ENCODE measurements around the gene RBM20.

RBM20 gene

GRCh38 chr10:110642204-110643034 is 1.7 kb upstream of the RBM20 start:
- no peak for TF ChIP-seq ESRRG (CRISPR knock-in tag; IDR thresholded peaks at IDR 0.05)
- TF ChIP-seq ZNF70 (CRISPR knock-in tag; IDR thresholded peaks at IDR 0.05): no peak
- no peak for TF ChIP-seq CSRNP3 (CRISPR knock-in tag; IDR thresholded peaks at IDR 0.05)
- no peak for TF ChIP-seq ZNF565 (CRISPR knock-in tag; conservative IDR thresholded peaks at IDR 0.05; ENCODE audit: low read depth)
- ATAC-seq: no peak

- no peak for ATAC-seq
- no peak for TF ChIP-seq BACH2 (CRISPR knock-in tag; IDR thresholded peaks at IDR 0.05; ENCODE audit: borderline replicate concordance)
- TF ChIP-seq TSHZ2 (CRISPR knock-in tag; IDR thresholded peaks at IDR 0.05): no peak
- no peak for TF ChIP-seq ZNF70 (CRISPR knock-in tag; IDR thresholded peaks at IDR 0.05)
- TF ChIP-seq ISL1 (CRISPR knock-in tag; IDR thresholded peaks at IDR 0.05): no peak
- no peak for TF ChIP-seq ZNF565 (CRISPR knock-in tag; conservative IDR thresholded peaks at IDR 0.05; ENCODE audit: low read depth)
- no peak for TF ChIP-seq PATZ1 (CRISPR knock-in tag; IDR thresholded peaks at IDR 0.05; ENCODE audit: borderline replicate concordance)
- no peak for TF ChIP-seq POU6F1 (CRISPR knock-in tag; IDR thresholded peaks at IDR 0.05; ENCODE audit: borderline replicate concordance, low read depth)
- no peak for TF ChIP-seq ESRRG (CRISPR knock-in tag; IDR thresholded peaks at IDR 0.05)
- TF ChIP-seq RARB (CRISPR knock-in tag; IDR thresholded peaks at IDR 0.05): no peak
- TF ChIP-seq SNAI2 (CRISPR knock-in tag; IDR thresholded peaks at IDR 0.05): no peak
- TF ChIP-seq CSDC2 (CRISPR knock-in tag; IDR thresholded peaks at IDR 0.05): no peak
- no peak for TF ChIP-seq ZFP3 (CRISPR knock-in tag; IDR thresholded peaks at IDR 0.05)
- TF ChIP-seq GLIS3 (CRISPR knock-in tag; IDR thresholded peaks at IDR 0.05): no peak
- no peak for TF ChIP-seq PPARA (CRISPR knock-in tag; IDR thresholded peaks at IDR 0.05; ENCODE audit: borderline replicate concordance)
- no peak for TF ChIP-seq TOX (CRISPR knock-in tag; IDR thresholded peaks at IDR 0.05; ENCODE audit: borderline replicate concordance)
- TF ChIP-seq CREB5 (CRISPR knock-in tag; IDR thresholded peaks at IDR 0.05; ENCODE audit: low read depth): no peak
- TF ChIP-seq CSRNP3 (CRISPR knock-in tag; IDR thresholded peaks at IDR 0.05): no peak
- no peak for TF ChIP-seq ZFP30 (CRISPR knock-in tag; IDR thresholded peaks at IDR 0.05)
- TF ChIP-seq ARNTL (CRISPR knock-in tag; IDR thresholded peaks at IDR 0.05; ENCODE audit: borderline replicate concordance, low read depth): no peak
- TF ChIP-seq OSR1 (CRISPR knock-in tag; IDR thresholded peaks at IDR 0.05): no peak
Measured at GRCh38 chr10:110643035-110643652, 992 bp upstream of the RBM20 start.

Data from SK-N-SH treated with all-trans-retinoic acid at 6 μM for 48 hours (cell line).